ENCODE results near the gene OSGIN1.

Gene OSGIN1

GRCh38 chr16:83925095-83925905, 27.7 kb upstream of the OSGIN1 start:
- no peak for TF ChIP-seq CTCF (IDR thresholded peaks at IDR 0.05; ENCODE audit: borderline replicate concordance, control extremely low read depth, extremely low read depth, insufficient read depth, missing control alignments)
- in situ Hi-C loops (cut with MboI; ENCODE audit: low sequenced_read_pairs, unreplicated experiment) = no loop called here
- no peak for DNase-seq (ENCODE audit: low spot score)

GRCh38 chr16:83925957-83926725, 26.9 kb upstream of the OSGIN1 start:
- no peak for DNase-seq (ENCODE audit: low spot score)

GRCh38 chr16:83926726-83927397, 26.2 kb upstream of the OSGIN1 start:
- DNase-seq (ENCODE audit: low spot score) = peak; percentile 90
- TF ChIP-seq CTCF (IDR thresholded peaks at IDR 0.05; ENCODE audit: borderline replicate concordance, control extremely low read depth, extremely low read depth, insufficient read depth, missing control alignments) = peak; percentile 96
- in situ Hi-C loops (cut with MboI; ENCODE audit: low sequenced_read_pairs, unreplicated experiment) = no loop called here

More at GRCh38 chr16:83925957-83926725, 26.9 kb upstream of the OSGIN1 start:
- in situ Hi-C loops (cut with MboI; ENCODE audit: low sequenced_read_pairs, unreplicated experiment) = no loop called here
- TF ChIP-seq CTCF (IDR thresholded peaks at IDR 0.05; ENCODE audit: borderline replicate concordance, control extremely low read depth, extremely low read depth, insufficient read depth, missing control alignments) = no peak

GRCh38 chr16:83928341-83929055, 24.5 kb upstream of the OSGIN1 start:
- in situ Hi-C loops (cut with MboI; ENCODE audit: low sequenced_read_pairs, unreplicated experiment) = no loop called here
- DNase-seq (ENCODE audit: low spot score) = no peak
- TF ChIP-seq CTCF (IDR thresholded peaks at IDR 0.05; ENCODE audit: borderline replicate concordance, control extremely low read depth, extremely low read depth, insufficient read depth, missing control alignments) = no peak

- no peak for TF ChIP-seq CTCF (IDR thresholded peaks at IDR 0.05; ENCODE audit: borderline replicate concordance, control extremely low read depth, extremely low read depth, insufficient read depth, missing control alignments)
- DNase-seq (ENCODE audit: low spot score) = no peak
- in situ Hi-C loops (cut with MboI; ENCODE audit: low sequenced_read_pairs, unreplicated experiment) = no loop called here
Measured at GRCh38 chr16:83929811-83930555, 23.1 kb upstream of the OSGIN1 start.

All from GM13976 (cell line).